MM.1S (cell line): ENCODE measurements around the gene DAP.

Source experiments
- CTCF ChIP-seq: fragments of 300-600 bp; sonication (generic); IDR thresholded peaks from 2 replicates; pipeline ENCODE4 v1.5.1; 2016; ENCODE audit warnings: antibody characterized with exemption, low read length, mixed read lengths
- EZH2phosphoT487 ChIP-seq: fragments of 300-600 bp; sonication (generic); IDR thresholded peaks from 2 replicates; pipeline ENCODE4 v1.6.1; 2018; ENCODE audit warnings: antibody characterized with exemption, low read length

GRCh38 chr5:10636363-10637142 lies 124.5 kb downstream of the DAP start:
- no peak for TF ChIP-seq EZH2phosphoT487
- no peak for TF ChIP-seq CTCF
